Neuron (in vitro differentiated cells): ENCODE data around the gene CHGA.

Experiments used
- H2AFZ ChIP-seq: one replicate; pipeline ENCODE4 v1.6.1; 2013; ENCODE audit warnings: low read depth, mild to moderate bottlenecking, inconsistent platforms, low read length, moderate library complexity
- H3K27me3 ChIP-seq: one replicate; pipeline ENCODE4 v1.6.1; 2013; ENCODE audit warnings: low read length; ENCODE audit not compliant: insufficient read depth
- H3K36me3 ChIP-seq: one replicate; pipeline ENCODE4 v1.6.1; 2013; ENCODE audit warnings: low read length; ENCODE audit not compliant: insufficient read depth
- H3K4me1 ChIP-seq: one replicate; pipeline ENCODE4 v1.6.1; 2013; ENCODE audit warnings: low read length; ENCODE audit not compliant: insufficient read depth
- H3K4me3 ChIP-seq: 2 replicates; pipeline ENCODE4 v1.5.1; 2013; ENCODE audit warnings: mild to moderate bottlenecking, low read length, moderate library complexity
- H3K9me3 ChIP-seq: one replicate; pipeline ENCODE4 v1.6.1; 2013; ENCODE audit warnings: low read length

CHGA gene

DNA sequence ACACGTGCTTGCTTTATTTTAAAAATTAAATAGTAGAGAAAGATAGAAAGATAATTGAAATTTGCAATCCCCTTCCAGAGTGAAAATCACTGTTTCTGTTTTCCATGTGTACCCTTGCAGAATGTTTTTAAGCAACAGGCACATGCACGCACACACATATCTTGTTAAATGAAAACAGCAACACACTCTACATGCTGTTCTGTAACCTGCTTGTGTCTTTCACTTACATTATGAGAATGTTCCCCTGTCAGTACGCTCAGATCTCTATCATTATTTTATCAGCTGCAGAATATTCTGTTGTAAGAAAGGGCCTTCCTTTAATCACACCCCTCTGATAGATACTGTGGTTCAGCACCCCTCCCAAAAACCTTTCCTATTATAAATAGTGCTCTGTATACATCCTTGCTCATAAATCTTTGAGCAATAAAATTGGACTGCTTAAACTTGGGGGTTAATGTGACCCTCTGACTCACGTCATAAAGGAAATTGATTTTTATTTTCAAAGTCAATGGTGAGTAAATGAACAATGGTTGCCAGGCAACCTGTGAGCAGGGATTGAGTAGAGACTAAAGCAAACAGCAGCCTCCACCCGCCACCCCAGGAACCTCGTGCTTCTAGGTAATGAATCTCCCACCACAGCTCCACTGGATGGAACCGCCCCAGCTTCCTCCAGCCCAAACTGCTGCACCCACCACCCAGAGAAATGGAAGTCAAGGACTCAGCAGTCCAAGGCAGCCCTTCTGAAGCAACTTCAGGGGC lies 31.9 kb upstream of the CHGA start:
- no peak overlapping the region for H2AFZ ChIP-seq
- no peaks in the 10 kb centered on the region for H3K27me3 ChIP-seq
- no peaks in the 10 kb centered on the region for H3K9me3 ChIP-seq
- no peak overlapping the region for H3K4me3 ChIP-seq
- H3K4me1 ChIP-seq: peaks cover 8% of the 10 kb centered on the region
- no peaks in the 10 kb centered on the region for H3K36me3 ChIP-seq

DNA sequence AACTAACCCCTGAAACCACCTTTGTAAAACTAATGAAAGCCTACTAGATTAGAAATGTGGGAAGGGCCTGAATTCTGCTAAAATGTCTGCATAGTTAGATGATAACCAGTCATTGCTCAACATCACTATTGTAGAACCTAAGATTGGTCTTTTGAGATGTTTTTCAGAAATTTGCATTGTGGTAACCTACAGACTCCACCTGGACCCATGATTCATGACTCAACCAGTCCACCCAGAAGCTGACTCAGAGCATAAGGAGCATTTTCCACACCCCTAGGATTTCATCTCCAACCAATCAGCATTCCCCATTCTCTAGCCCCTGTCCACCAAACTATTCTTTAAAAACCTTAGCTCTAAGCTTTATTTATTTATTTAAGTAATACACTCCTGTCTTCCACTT lies 30.4 kb upstream of the CHGA start:
- H3K4me1 ChIP-seq: peaks cover 8% of the 10 kb centered on the region
- no peak overlapping the region for H3K4me3 ChIP-seq
- H3K27me3 ChIP-seq: no peaks in the 10 kb centered on the region
- no peaks in the 10 kb centered on the region for H3K9me3 ChIP-seq
- no peaks in the 10 kb centered on the region for H3K36me3 ChIP-seq
- no peak overlapping the region for H2AFZ ChIP-seq

DNA sequence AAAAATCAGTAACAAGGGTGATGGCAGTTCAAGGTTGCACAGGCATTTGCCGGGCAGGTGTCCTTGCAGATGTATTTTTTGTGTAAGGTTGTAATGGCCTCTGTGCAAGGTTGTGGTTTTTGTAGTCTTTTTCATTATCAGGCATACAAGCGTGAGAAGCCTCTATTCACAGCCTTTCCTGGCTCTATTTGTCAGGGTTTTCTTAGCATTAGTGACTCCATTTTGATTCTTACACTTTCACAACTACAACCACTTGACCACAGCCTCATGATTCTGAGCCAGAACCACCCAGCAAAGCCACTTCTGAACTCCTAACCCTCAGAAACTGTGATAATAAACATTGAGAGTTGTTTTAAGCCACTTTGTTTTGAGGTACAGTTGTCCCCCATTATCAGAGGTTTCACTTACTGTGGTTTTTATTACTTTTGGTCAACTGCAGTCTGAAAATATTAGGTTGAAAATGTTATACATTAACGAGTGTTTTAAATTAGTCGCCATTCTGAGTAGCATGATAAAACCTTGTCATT lies 27.5 kb upstream of the CHGA start:
- no peak overlapping the region for H2AFZ ChIP-seq
- H3K9me3 ChIP-seq: no peaks in the 10 kb centered on the region
- H3K36me3 ChIP-seq: no peaks in the 10 kb centered on the region
- H3K27me3 ChIP-seq: no peaks in the 10 kb centered on the region
- H3K4me1 ChIP-seq: peaks cover 8% of the 10 kb centered on the region
- no peak overlapping the region for H3K4me3 ChIP-seq

DNA sequence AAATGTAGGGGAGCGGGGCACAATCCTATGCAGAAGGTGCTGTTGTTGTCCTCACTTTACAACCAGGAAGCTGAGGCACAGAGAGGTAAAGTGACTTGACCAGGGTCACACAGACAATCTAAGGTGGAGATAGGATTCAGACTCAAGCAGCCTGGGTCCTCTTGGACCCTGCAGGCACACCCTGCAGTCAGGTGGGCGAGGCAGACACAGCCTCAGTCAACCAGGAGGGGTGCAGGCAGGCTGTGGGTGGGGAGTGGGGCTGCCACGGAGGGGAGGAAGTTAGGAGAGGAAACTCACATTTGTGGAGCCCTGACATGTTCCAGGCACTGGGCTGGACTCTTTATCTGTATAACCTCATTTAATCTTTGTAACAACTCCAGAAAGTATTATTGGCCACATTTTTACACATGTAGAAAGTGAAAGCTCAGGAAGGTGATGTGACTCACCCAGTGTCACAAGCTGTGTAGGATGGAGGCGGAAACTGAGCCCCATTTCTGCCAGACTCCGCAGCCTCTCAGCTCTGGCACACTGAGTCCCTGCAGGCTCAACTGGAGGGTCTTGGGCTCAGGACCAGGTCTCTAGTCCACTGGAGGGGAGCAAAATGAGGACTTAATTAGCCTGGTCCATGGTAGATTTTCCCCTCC lies 24.9 kb upstream of the CHGA start:
- H3K4me3 ChIP-seq: no peak overlapping the region
- H3K4me1 ChIP-seq: no peaks in the 10 kb centered on the region
- peaks cover 10% of the 10 kb centered on the region for H3K27me3 ChIP-seq
- no peaks in the 10 kb centered on the region for H3K9me3 ChIP-seq
- H3K36me3 ChIP-seq: no peaks in the 10 kb centered on the region
- H2AFZ ChIP-seq: no peak overlapping the region

DNA sequence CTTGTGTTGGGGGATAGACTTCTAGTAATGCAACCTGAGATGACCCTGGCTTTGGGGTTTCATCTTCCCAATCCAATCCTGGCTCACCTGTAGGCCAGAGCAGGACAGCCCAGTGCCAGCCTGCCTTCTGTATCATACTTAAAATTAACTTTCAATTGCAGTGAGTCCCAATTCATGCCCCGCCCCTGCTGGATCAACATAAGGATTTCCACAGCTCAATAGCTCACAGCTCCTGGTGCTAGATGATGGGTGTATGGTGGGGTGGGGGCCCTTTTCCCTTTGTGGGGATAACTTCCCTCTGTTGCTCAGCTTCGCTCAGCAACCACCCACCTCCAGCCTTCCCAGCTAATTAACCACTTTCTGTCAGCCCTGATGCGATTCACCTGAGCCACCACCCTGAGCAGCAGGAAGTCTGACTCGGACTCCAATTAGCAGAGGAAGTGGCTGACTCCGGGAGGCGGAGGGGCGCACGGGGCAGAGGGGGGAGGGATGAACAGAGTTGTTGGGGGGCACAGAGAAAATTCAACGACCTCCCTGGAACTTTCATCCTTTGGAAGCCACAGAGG lies 24.3 kb upstream of the CHGA start:
- Histone ChIP-seq H3K4me1 (no peaks in the 10 kb centered on the region), H3K9me3 (no peaks in the 10 kb centered on the region), H2AFZ (no peak overlapping the region), H3K4me3 (no peak overlapping the region), H3K27me3 (peaks cover 14% of the 10 kb centered on the region), H3K36me3 (no peaks in the 10 kb centered on the region)

DNA sequence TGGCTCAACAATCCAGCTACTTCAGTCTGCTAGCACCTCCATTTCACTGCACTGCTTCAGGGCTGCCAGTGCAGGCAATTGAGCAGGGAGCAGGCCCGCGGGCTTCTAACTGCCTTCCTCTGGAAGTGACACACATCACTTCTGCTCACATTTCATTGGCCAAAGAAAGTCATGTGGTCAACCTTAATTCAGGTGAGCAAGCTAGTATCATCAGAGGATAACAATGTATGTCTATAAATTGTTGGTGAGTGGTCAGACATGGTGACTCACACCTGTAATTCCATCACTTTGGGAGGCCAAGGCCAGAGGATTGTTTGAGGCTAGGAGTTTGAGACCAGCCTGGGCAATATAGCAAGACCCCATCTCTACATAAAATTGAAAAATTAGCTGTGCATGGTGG lies 22.3 kb upstream of the CHGA start:
- Histone ChIP-seq H3K4me1 (no peaks in the 10 kb centered on the region), H3K9me3 (no peaks in the 10 kb centered on the region), H3K36me3 (no peaks in the 10 kb centered on the region), H2AFZ (no peak overlapping the region), H3K4me3 (no peak overlapping the region), H3K27me3 (peaks cover 22% of the 10 kb centered on the region)

DNA sequence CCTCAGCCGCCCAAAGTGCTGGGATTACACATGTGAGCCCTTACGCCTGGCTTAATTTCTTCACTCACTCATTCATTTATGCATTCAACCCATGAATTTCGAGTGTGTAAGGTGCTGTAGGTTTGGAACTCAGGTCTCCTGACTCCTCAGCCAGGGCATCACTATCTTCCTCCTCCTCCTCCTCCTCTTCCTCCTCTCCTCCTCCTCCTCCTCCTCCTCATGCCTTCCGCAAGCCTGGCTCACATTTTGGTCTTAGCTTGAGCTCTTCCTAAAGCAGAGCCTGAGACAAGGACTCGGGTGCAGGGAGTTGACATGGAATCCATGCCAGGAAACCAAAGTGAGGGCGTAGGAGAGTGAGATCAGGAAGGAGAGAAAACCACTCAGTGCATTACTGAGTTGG lies 20.8 kb upstream of the CHGA start:
- no peaks in the 10 kb centered on the region for H3K4me1 ChIP-seq
- H2AFZ ChIP-seq: no peak overlapping the region
- H3K9me3 ChIP-seq: no peaks in the 10 kb centered on the region
- H3K27me3 ChIP-seq: peaks cover 22% of the 10 kb centered on the region
- H3K4me3 ChIP-seq: no peak overlapping the region
- H3K36me3 ChIP-seq: no peaks in the 10 kb centered on the region

DNA sequence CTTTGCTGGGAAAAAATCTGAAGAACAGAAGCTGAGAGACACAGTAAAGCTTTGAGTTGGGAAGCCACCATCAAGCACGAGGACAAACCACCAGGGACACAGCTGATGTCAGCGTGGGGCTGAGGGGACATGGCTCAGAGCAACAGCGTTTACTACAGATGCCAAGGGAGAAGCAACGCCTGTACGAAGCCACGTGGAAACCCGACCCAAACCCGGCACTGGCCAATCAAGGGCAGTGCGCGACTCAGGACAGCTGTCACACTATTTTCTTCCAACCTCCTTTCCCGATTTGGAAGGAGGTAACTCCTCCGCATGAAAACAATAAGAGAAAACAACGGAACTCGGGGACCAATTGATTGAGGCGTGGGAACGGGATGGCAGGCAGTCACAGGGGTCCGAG lies 20.2 kb upstream of the CHGA start:
- Histone ChIP-seq H3K9me3 (no peaks in the 10 kb centered on the region), H3K4me1 (no peaks in the 10 kb centered on the region), H3K4me3 (no peak overlapping the region), H2AFZ (no peak overlapping the region), H3K36me3 (no peaks in the 10 kb centered on the region), H3K27me3 (peaks cover 22% of the 10 kb centered on the region)

DNA sequence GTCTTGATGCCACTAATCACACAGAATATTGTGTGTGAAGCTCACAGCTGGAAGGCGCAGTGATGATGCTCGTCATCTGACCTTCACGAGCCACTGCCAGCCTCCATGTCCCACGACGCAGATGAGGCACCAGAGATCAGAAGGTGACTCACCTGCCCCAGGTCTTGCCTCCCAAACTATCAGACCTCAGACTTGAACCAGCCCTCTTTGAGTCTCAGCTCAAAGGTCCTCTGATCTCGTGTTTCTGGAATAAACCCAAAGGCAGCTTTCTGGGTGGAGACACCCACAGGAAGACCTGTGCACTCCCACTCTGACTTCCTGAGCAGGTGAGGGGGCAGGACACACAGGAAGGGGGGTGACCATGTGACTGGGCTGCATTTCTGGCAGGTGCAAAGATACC lies 19.6 kb upstream of the CHGA start:
- H3K4me1 ChIP-seq: no peaks in the 10 kb centered on the region
- H2AFZ ChIP-seq: no peak overlapping the region
- H3K27me3 ChIP-seq: peaks cover 22% of the 10 kb centered on the region
- H3K9me3 ChIP-seq: no peaks in the 10 kb centered on the region
- no peak overlapping the region for H3K4me3 ChIP-seq
- H3K36me3 ChIP-seq: no peaks in the 10 kb centered on the region

DNA sequence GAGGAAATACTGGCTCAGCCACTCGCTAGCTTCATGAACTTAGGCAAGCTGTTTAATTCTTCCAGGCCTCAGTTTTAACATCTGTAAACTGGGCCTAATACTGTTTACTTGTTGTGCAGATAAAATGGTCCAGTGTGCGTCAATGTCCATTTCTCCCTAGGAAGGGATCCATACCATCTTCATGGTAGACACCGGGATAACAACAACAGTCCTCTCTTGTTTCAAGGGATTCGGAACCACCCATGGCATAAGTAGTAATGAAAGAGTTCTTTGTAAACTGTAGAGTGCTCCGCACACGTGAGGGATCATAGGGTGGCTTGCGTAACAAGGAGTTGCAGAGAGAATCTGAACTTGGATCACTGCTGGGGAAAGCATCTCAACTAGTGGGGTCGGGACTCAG lies 17.3 kb upstream of the CHGA start:
- no peaks in the 10 kb centered on the region for H3K4me1 ChIP-seq
- no peaks in the 10 kb centered on the region for H3K36me3 ChIP-seq
- no peak overlapping the region for H3K4me3 ChIP-seq
- H2AFZ ChIP-seq: no peak overlapping the region
- no peaks in the 10 kb centered on the region for H3K9me3 ChIP-seq
- peaks cover 22% of the 10 kb centered on the region for H3K27me3 ChIP-seq

DNA sequence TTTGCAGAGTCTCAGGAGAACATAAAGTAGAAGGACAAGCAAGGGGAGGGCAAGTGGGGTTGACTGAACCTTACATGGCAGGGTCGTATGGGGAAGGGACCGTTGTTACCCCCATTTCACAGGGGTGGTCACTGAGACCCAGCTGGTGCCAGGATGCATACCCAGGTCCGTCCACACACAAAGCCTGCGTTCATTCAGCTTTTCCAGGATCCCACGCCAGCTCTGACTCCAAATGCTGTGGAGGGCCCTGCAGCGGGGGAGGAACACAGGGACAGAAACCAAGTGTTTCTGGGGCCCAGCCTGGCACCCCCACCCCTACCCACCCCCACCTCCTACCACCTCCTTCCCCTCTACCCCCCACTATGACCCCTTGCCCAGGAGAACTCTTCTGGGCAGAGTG lies 16.5 kb upstream of the CHGA start:
- Histone ChIP-seq H2AFZ (no peak overlapping the region), H3K27me3 (peaks cover 22% of the 10 kb centered on the region), H3K36me3 (no peaks in the 10 kb centered on the region), H3K4me1 (no peaks in the 10 kb centered on the region), H3K4me3 (no peak overlapping the region), H3K9me3 (no peaks in the 10 kb centered on the region)

DNA sequence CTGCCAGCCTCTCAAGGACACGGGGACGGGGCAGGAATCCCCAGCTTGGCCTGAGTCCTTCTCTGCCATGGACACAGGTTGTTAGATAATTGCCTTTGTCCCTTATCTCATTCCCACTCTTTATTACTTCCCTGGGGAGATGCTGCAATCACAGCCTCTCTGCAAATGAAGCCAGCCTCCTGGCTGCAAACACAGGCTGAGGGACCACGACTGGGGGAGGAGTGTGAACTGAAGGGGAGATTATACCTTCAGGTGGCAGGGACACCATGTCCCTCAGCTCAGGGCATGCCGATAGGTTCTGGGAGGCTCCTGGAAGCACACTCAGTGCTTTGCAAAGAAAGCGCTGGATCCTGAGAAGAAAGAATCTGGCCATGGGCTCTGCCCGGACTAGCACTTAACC lies 16.1 kb upstream of the CHGA start:
- Histone ChIP-seq H3K4me3 (no peak overlapping the region), H3K9me3 (no peaks in the 10 kb centered on the region), H2AFZ (no peak overlapping the region), H3K27me3 (peaks cover 22% of the 10 kb centered on the region), H3K36me3 (no peaks in the 10 kb centered on the region), H3K4me1 (no peaks in the 10 kb centered on the region)

DNA sequence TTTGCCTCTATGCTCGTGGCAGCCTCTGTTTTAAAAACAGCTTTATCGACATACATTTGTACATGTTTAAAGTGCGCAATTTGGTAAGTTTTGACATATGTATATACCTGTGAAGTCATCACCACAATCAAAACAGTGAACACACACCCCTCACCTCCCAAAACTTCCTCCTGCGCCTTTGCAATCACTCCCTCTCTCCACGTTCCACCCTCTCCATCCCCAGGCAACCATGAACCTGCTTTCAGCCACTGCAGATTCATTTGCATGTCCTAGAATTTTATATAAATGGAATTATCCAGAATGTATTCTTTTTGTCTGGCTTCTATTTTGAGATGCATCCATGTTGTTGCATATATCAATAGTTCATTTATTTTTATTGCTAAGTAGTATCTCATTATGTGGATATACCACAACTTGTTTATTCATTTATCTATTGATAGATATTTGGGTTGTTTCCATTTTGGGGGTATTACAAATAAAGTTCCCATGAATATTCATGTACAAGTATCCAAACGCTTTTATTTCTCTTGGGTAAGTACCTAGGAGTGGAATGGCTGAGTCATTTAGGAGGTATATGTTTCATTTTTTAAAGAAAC lies 15.5 kb upstream of the CHGA start:
- Histone ChIP-seq H3K36me3 (no peaks in the 10 kb centered on the region), H2AFZ (no peak overlapping the region), H3K4me3 (no peak overlapping the region), H3K9me3 (no peaks in the 10 kb centered on the region), H3K27me3 (peaks cover 18% of the 10 kb centered on the region), H3K4me1 (no peaks in the 10 kb centered on the region)
